CD4-positive, alpha-beta T cell treated with Interleukin-2 at 100 ng/mL for 4 hours (primary cell): Measurements from ENCODE around the gene COPZ1.
"Not testable (repeated sequence)": the region's sequence is repeated elsewhere in the genome, so short reads cannot be mapped to it uniquely, and the experiment has no call there.

Experiments used
- DNase-seq: peaks from one replicate; pipeline ENCODE4 v3.0.0-alpha.2; 2020; ENCODE audit warnings: low spot score

Gene COPZ1

DNA sequence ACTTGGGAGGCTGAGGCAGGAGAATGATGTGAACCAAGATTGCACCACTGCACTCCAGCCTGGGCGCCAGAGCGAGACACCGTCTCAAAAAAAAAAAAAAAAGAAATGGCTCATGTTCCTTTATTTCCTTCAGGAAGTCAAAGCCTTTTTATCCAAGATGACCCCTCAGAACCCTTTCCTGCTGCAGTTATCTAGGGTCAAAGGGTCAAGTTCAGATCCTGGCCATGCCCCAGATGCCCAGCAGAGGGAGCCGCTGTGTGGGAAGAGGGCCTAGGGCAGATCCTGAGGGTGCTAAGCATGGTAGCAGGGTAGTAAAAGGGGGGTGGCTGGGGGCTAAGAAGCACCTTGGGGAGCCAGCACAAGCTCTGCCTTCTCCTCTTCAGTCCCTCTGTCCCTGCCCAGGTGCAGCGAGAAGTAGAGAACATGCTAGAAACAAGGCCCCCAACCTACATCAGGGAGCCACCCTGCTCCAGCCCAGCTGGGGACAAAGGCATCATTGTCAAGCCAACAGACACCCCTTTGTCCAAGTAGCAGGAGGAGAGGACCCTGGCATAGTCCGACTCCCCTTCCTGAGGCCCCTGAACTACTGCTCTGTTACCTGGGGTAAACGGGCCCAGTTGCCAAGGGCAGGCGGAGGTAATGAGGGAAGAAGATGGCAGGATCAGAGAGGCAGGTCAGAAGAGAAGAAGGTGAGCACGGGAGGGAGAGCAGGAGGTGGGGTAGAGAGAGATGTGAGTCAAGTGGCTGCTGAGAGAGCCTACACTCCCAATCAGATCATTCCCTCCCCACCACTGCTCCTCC lies 30.6 kb upstream of the COPZ1 start:
- DNase-seq: peak; percentile 62

DNA sequence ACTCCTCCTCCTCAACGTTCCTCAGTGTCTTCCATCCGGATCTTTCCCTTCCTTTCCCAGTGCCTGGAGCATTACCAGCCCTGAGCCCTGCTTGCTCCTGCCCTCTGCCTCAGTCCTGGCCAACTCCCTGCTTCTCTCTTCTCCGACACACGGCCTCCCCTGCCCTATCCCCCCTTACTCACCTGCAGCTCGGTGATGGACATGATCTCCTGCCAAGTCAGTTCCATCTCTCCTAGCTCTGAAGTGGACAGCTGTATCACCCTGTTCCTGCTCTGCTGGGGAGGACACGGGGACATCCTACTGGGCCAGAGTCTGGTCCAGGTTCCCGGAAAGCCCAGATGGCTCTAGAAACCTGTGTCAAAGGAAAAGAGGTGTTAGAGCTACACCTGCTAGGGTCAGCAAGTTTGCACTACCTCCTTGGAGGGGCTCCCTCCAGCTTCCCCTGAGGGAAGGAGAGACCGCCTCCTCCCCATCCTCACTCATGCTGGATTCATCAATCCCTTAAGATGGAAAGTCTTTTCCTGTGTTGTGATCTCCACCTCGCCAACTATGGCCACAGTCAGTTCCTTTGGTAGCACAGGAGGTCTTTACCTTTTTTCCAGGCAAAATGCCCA lies 29.9 kb upstream of the COPZ1 start:
- DNase-seq: no peak

DNA sequence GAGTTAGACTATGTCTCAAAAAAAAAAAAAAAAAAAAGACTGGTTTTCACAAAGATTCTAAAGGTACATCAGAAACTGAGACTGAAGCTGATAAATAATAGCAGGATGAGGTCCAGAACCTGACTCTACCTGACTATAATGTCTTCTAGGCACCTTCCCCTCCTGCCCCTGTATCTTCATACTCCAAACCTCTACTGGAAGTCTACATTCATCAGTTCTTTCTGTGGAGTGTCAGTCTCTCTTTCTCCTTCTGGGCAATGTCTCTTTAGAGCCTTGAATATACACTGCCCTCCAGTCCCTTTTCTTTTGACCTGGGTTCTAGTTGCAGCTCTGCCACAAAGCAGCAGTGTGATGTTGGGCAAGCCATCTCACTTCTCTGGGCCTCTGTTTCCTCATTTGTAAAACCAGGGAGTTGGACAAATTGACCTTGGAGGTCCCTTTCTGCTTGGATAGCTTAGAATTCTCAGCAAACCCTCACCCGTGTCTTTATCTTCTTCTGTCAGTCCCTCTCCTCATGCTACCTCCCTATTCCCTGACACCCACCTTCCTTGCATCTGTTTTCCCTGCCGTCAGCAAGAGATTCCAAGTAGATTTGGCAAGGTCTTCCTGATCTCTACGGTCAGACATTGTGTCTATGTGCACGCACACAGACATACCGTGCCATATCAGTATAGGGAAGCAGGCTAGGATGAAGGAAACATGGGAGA lies 28.4 kb upstream of the COPZ1 start:
- DNase-seq: no peak

DNA sequence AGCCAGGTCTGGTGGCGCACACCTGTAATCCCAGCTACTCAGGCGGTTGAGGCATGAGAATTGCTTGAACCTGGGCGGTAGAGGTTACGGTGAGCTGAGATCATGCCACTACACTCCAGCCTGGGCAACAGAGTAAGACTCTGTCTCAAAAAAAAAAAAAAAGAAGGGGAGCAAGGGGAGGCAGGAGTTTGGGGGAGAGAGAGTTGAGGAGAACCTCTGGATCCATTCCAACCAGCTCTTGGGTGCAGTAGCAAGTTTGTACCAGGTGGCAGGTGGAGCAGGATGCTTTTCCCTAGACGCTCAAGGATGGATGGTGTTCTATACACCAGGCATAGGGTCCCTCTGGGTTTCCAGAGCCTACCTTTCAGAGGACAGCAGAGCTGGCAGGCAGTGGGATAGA lies 26.0 kb upstream of the COPZ1 start:
- DNase-seq: no peak

DNA sequence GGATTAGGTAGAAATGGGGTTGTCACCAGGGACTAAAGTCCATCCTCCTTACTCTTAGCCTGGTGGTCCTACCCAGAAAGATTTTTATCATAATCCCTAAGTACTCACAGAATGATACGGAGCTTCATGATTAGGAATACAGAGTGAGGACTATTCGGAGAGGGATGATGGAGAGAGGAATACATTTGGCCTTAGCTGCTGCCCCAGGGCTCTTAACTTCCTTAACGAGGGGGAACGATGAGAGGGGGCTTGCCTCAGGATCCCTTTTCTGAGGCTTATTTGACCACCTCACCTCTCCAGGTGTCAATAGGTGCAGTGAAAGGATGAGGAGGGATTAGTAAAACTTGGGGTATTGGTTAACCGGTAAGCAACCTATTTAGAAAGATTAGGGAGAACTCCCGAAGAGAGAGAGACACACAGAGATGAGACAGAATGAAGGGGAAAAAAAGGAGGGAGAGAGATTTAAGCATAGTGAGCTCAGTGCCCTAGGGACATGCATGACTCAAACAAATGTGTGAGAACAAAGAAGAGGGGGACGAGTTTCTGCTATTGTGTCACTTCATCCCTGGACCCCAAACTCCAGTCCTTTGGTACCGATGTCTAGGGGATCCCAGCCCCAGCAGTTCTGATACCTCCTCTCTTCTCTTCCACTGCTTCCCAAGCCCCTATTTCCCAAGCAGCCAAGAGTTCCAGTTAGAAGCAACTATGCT lies 25.3 kb upstream of the COPZ1 start:
- no peak for DNase-seq

DNA sequence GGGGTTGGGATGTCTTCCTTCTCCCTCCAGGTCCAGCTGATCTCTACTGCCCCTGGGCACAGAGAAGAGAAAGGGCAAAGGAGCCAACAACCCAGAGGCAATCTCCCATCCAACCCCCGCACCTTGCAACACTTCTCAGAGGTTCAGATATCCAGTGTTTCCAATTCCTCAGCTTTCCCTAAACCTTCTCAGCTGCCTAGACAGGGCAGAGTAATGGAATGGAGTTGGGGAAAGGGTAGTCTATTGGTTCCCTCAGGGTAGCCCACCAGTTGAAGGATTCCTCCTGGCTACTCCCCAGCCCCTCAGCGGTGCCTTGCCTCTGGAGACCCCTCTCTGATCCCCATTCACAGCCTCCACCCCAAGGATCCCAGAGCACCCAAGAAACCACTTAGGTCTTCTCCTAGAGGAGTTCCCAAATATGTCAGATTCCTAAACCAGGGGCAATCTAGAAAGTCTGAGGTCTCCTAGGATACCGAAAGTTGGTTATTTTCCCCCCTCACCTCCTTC lies 24.7 kb upstream of the COPZ1 start:
- no peak for DNase-seq

DNA sequence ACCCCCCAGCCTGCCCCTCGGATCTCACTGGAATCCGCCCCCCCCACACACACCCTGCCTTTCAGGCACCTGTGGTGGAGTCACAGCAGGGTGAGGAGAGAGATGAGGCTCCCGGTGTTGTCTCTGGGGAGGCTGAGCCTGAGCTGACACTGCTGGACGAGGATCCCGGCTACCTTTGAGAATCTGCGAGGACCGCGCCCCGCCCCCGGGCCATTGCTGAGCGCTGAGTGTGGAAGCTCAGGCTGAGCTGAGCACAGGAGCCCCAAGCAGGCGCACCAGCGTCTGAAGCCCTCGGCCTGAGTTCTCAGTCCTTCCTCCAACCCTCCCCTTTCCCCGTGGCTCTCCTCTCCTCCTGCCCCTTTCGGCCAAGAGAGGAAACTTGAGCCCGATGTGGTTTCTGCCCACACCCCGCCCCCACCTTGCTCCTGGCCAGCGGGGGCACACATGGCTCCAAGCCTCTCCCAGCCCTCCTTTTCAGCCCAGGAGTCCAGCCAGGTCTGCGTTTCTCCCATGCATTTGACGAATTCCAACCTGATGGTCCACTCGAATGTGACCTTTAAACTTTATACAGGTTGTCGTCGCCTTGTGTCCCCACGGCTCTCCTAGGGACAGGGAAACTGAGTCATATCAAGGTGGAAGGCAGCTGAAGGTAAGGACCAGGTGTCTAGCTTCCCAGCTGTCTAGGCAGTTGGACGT lies 24.1 kb upstream of the COPZ1 start, which contains the start of gene NFE2:
TSS of gene NFE2 (minus strand) at position 284 of the 696 bp plus-strand sequence. CDS start 5,767 bp downstream, outside the sequence.
- no peak for DNase-seq

DNA sequence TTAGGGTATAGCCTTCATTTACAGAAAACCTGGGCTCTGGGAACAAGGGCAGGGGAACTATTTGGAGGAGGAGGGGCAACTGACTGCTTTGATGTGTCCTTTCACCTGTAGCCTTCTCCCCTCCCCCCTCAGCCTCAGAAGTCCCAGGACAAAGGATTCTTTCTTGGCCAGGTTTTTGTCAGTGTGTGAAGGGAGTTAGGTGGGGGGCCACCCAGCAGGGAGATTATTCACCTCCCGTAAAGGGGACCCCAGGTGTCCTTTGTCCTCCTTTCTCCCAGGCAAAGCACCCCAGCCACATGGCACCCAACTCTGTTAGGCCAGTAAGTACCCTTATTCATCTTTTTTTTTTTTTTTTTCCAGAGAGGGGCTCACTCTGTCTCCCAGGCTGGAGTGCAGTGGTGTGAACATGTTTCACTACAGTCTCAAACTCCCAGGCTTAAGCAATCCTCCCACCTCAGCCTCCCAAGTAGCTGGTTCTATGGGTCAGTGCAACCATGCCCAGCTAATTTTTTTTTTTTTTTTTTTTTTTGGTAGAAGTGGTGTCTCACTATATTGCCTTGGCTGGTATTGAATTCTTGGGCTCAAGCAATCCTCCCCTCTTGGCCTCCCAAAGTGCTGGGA lies 23.4 kb upstream of the COPZ1 start:
- no peak for DNase-seq

DNA sequence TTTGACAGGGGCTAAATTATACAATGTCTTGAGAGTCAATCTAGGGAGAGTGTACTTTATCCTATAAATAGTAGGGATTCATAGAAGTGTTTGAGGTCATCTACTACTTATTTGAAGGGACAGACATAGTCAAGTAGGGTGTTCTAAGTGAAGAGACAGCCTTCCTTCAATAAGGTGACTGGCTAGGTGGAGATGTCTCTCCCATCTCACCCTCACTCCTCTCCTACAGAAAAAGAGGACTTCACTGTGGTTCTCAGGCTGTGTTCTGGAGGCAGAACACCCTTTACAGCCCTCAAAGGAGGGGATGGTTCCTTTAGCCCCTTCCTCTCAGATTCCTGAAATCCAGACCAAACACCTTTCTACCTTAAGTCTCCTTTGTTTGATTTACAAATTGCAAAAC lies 21.3 kb upstream of the COPZ1 start:
- DNase-seq: no peak

DNA sequence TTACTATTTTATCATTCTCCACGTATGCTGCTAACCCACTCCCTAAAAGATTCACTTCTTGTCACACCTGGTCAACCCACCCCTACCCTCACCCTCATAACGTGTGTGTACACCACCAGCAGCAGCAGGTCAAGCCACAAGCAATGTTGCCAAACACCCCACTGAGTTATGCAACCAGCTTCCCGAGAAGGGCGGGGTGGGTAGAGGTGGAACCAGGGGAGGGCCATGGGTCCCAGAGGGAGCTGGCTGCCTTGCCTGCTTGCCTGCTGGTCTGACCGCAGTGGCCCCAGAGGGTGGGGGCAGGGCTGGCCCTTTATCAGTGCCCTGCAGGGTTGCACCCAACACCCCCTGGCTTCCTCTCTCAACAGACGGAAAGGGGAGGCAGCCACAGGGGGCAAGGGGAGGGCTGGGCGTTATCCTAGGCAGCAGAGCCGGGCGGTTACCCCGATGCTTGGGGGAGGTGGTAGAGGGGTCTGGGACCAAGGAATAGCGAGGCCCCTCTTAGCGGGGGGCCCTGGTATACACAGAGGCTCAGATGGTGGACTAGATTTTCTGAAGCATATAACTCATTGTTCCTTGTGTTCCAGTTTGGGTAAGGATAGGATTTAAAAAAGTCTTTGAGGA lies 20.6 kb upstream of the COPZ1 start:
- peak; percentile 20 for DNase-seq

DNA sequence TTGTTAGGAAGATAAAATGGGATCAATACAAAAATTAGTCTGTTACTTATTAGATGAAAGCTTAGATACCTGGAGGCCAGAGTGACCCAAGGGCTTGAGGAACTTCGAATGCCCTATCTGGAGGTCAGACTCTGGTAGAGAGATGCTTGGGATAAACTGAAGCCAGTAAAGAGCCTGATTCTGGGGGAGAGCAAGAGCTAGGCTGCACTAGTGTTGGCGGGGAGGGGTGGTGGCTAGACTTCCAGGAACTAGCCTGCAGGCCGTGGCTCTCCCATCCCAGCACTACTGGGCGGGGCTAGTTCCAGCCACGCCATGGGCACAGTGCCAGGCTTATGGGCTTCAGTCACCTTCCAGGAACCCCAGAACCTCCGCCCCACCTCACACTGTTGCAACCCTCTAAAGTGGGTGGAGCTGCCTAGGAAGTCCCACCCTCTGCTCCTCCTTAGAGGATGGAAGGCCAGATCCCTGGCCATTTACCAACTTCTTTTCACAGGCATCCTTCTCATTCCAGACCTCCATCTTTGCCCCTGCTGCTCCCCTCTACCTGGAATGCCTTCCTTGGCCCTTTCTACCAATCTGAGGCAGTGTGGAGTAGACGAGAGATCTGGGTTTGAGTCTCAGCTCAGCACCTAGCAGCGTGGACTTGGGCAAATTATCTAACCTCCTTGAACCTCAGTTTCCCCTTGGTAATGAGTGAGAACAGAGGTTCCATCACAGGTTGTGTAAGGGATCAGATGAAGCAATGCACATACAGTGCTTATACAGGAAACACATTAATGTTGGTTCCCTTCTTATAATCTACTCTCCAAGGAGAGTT lies 17.8 kb upstream of the COPZ1 start:
- DNase-seq: peak; percentile 46

DNA sequence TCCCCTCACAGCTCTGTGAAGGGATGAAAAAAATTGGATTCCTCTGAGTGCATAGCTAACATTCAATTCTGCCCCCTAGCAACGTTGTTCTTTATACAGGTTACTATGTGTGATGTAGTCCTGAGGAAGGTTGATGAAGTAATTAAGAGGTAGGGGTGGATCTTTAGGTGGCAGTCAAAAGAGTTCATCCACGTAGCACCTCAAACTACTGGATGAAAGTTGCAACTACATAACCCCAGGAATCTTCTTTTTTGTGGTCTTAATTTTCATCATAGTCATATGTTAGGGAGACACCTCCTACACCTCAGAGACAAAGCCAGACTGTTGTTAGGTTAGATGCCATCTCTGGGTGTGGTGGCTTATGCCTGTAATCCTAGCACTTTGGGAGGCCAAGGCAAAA lies 13.9 kb upstream of the COPZ1 start:
- no peak for DNase-seq

DNA sequence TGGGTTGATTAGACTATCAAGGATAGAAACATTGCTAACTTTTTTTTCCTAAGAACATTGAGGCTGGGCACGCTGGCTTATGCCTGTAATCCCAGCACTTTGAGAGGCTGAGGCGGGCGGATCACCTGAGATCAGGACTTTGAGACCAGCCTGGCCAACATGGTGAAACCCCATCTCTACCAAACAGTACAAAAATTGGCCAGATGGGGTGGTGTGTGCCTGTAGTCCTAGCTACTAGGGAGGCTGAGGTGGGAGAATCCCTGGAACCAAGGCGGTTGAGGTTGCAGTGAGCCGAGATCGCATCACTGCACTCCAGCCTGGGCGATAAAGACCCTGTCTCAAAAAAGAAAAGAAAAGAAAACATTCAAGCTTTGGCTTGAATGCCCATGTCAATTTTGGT lies 12.6 kb upstream of the COPZ1 start:
- DNase-seq: not testable (repeated sequence)

DNA sequence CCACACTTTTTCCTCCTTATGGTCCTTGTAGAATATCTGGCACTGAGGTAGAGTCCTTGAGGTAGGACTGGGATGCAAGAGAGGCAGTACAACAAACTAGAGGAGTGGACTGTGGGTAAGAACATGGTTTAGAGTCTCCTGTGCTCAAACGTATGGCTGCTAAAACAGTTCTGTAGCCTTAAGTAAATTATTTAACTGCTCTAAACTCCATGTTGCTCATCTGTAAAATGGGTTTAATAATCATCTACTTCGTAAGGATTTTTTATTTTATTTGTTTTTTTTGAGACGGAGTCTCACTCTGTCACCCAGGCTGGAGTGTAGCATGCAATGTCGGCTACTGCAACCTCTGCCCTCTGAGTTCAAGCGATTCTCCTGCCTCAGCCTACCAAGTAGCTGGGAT lies 3.6 kb upstream of the COPZ1 start:
- DNase-seq: no peak

DNA sequence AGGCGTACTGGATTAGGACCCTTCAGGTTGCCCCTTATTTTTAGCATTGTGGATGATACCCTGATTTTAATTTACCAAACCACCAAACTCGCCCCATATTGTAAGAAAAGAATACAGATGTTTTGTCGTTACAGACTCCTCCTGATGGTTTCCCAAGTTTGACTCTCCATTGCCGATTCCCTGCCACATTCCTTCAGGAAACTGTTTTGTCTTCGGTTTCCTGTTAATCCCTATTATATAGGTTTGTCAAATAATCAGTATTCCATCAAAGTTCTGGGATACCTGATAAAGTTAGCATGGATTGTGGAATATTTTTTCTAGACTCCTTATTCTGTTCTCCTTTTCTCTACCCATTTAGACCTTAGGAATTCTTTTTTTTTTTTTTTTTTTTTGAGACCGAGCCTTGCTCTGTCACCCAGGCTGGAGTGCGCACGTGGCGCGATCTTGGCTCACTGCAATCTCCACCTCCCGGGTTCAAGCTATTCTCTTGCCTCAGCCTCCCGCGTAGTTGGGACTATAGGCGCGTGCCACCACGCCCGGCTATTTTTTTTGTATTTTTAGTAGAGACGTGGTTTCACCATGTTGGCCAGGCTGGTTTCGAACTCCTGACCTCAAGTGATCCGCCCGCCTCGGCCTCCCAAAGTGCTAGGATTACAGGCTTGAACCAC lies 645 bp downstream of the COPZ1 start:
- DNase-seq: not testable (repeated sequence)

DNA sequence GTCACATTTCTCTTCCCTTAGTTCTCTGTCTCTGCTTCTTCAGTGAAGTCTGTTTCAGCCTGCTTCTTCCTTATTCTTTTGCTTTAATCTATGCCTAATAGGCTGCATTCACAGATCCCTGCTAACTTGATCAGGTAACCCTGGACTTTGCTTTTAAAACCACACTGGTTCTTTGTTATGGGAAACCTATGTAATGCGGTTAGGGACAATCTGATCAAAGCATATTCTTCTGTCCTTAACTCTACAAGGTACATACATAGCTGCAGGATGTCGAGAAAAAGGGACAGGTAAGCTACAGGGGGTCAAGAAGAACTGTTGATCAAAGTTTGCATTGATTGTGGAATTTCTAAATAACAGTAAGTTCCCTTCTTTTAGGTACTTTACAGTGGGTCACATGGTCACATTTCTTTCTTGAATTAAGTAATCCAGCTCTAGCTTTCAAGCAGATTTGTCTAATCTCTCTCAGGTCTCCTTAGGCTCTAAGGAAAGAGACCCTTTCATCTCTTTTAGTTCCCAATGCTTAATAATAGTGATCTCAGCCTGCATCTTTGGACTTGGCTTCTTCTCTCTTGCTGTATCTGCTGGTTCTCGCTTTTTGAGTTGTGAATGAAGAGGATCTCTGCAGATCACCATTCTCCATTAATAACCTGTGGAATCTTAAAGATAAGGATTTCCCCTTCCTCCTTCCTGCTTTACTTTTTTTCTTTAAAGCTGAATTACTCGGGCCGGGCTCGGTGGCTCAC lies 3.8 kb downstream of the COPZ1 start:
- DNase-seq: no peak

DNA sequence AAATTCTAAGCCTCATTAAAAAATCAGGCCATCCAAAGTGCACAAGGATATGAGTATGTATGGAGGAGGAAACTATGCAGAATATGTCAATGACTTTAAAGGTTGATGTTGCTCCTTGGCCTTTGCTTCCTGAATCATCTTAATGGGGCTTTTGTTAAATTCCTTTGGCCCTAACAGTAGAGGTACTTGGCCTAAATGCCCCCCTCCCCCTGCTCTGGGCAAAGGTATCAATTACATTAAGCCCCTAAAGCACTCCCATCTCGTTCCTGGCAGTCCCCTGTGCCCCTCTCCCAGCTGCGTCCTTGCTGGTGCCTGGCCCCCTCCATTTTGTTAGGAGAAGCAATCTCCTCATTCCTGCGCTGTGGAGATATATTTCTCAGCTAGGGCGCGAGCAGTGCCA lies 4.8 kb downstream of the COPZ1 start:
- DNase-seq: no peak

DNA sequence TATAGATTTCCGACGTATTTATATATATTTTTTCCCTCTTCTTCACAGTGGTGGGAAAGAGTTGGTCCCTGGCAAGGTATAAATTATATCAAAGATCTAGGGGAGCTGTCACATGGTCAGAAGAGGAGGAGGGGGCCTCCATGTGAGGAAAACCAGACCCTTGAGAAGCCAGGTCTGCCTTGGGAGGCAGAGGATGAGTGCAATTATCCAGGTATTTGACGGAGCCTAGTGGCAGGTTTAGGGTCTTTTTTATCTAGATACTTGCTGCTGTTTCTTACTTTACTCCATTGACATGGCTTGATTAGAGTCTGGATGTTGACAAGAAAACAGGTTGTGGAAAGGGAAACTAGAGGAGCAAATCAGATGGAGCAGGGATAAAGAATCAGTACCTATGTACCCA lies 5.5 kb downstream of the COPZ1 start:
- no peak for DNase-seq

DNA sequence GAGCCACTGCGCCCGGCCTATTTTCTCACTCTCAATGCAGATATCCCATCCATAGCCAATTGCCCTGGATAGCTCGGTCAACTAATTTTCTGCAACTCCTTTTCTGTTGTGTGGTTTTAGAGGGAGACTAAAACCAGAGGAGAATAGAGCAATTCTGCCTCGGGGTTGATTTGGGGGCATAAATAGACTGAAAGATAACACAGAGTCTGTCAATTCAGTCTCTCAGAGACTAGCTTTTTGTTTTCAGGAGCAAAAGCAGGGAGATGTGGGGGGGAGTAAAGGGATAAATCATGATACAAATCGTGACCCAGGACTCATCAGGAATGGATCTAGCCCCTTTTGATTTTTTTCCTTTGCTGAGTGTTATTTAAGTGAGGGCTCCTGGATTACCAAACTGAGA lies 6.5 kb downstream of the COPZ1 start:
- no peak for DNase-seq
